ENCODE measurements around the gene ADGRB2. TPM values are rescaled to one million over a fixed set of nuclear protein-coding genes. Genes with fewer than 3 reads are reported as not detected.

The ADGRB2 gene
- total RNA-seq, 1 experiment from 2014 or later = 34.8 TPM

- Histone ChIP-seq H3K4me3 (ENCODE audit: low read depth in 2 of 2, low read length in 2 of 2) (peak overlapping the region; percentile 55 to 78), H3K4me1 (ENCODE audit: control insufficient read depth, insufficient read depth, low read length) (peaks cover 44% of the 10 kb centered on the region), H3K27me3 (ENCODE audit: control insufficient read depth, insufficient read depth, low read length) (no peaks in the 10 kb centered on the region), H3K9me3 (ENCODE audit: control insufficient read depth, insufficient read depth, low read depth, low read length) (no peaks in the 10 kb centered on the region), H3K36me3 (ENCODE audit: control insufficient read depth, insufficient read depth, low read length) (no peaks in the 10 kb centered on the region), H3K27ac (ENCODE audit: low read length) (peak overlapping the region; percentile 86)
- no TSS peak for BruUV-seq (replicated peaks)
- DNase-seq (ENCODE audit: low read depth, low spot score) (no peak), ATAC-seq (peak; percentile 31)
- intact Hi-C loops (cut with micrococcal nuclease; ENCODE audit: unreplicated experiment) = no loop called here
- CTCF ChIA-PET = interaction anchor here (0.6 to 3.8 kb wide), 7 partner anchors 10 to 74 kb away, joined by 4 to 24 read pairs (median 7); partner anchors contain the start of genes COL16A1 and PEF1
- in situ Hi-C loops (cut with HindIII; ENCODE audit: low pct_unique_long_range_greater_than_20kb, low sequenced_read_pairs) = no loop called here
- TF ChIP-seq TCF7L2 (IDR thresholded peaks at IDR 0.05; ENCODE audit: low read depth, low read length) = no peak
- TF ChIP-seq, protein P1, sequence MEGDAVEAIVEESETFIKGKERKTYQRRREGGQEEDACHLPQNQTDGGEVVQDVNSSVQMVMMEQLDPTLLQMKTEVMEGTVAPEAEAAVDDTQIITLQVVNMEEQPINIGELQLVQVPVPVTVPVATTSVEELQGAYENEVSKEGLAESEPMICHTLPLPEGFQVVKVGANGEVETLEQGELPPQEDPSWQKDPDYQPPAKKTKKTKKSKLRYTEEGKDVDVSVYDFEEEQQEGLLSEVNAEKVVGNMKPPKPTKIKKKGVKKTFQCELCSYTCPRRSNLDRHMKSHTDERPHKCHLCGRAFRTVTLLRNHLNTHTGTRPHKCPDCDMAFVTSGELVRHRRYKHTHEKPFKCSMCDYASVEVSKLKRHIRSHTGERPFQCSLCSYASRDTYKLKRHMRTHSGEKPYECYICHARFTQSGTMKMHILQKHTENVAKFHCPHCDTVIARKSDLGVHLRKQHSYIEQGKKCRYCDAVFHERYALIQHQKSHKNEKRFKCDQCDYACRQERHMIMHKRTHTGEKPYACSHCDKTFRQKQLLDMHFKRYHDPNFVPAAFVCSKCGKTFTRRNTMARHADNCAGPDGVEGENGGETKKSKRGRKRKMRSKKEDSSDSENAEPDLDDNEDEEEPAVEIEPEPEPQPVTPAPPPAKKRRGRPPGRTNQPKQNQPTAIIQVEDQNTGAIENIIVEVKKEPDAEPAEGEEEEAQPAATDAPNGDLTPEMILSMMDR (IDR thresholded peaks at IDR 0.05) = peak; percentile 89
- POLR2A ChIA-PET = interaction anchor here (0.7 kb wide), 1 partner anchor 249 kb away, joined by 4 read pairs; no protein-coding TSS in a partner anchor
Observed at GRCh38 chr1:31714442-31715086, 49.6 kb downstream of the ADGRB2 start.

GRCh38 chr1:31712630-31713029 lies 51.5 kb downstream of the ADGRB2 start:
- DNase-seq (ENCODE audit: low read depth, low spot score) (no peak), ATAC-seq (no peak)
- Histone ChIP-seq H3K36me3 (ENCODE audit: control insufficient read depth, insufficient read depth, low read length) (no peaks in the 10 kb centered on the region), H3K27me3 (ENCODE audit: control insufficient read depth, insufficient read depth, low read length) (no peaks in the 10 kb centered on the region), H3K4me3 (ENCODE audit: low read depth in 2 of 2, low read length in 2 of 2) (no peak overlapping the region), H3K4me1 (ENCODE audit: control insufficient read depth, insufficient read depth, low read length) (peaks cover 47% of the 10 kb centered on the region), H3K9me3 (ENCODE audit: control insufficient read depth, insufficient read depth, low read depth, low read length) (no peaks in the 10 kb centered on the region), H3K27ac (ENCODE audit: low read length) (peak overlapping the region; percentile 71)
- ChIA-PET POLR2A (interaction anchor here (0.6 kb wide), 1 partner anchor 1630 kb away, joined by 3 read pairs; no protein-coding TSS in a partner anchor), CTCF (interaction anchor here (0.6 to 0.7 kb wide), 3 partner anchors 47 to 77 kb away, joined by 3 to 4 read pairs (median 3); no protein-coding TSS in a partner anchor)
- TF ChIP-seq, protein P1 (IDR thresholded peaks at IDR 0.05) = no peak
- TF ChIP-seq TCF7L2 (IDR thresholded peaks at IDR 0.05; ENCODE audit: low read depth, low read length) (no peak), SIN3A (IDR thresholded peaks at IDR 0.05; ENCODE audit: borderline replicate concordance, insufficient read depth, low read depth, low read length) (no peak), POLR2AphosphoS5 (IDR thresholded peaks at IDR 0.05; ENCODE audit: low read depth, low read length) (no peak), REST (IDR thresholded peaks at IDR 0.05; ENCODE audit: insufficient read depth in 1 of 2, low read depth in 2 of 2, low read length in 1 of 2) (no peak)
- in situ Hi-C loops (cut with HindIII; ENCODE audit: low pct_unique_long_range_greater_than_20kb, low sequenced_read_pairs) (no loop called here), intact Hi-C loops (cut with micrococcal nuclease; ENCODE audit: unreplicated experiment) (no loop called here)
- no TSS peak for BruUV-seq (replicated peaks)
